Neuronal stem cell (in vitro differentiated cells): ENCODE measurements around the gene PGM1.
"Not testable (repeated sequence)": the region's sequence is repeated elsewhere in the genome, so short reads cannot be mapped to it uniquely, and the experiment has no call there.

Experiments
- DNase-seq: peaks from one replicate; pipeline ENCODE4 v3.0.0-alpha.2; 2013; ENCODE audit warnings: low spot score
- H2AFZ ChIP-seq: one replicate; pipeline ENCODE4 v1.6.1; 2013; ENCODE audit warnings: mild to moderate bottlenecking, low read length, inconsistent platforms
- H2AK5ac ChIP-seq: 2 replicates; pipeline ENCODE4 v1.6.1; 2013; ENCODE audit warnings: low read depth, mild to moderate bottlenecking, inconsistent platforms, low read length, moderate library complexity, mixed read lengths
- H2BK120ac ChIP-seq: 2 replicates; pipeline ENCODE4 v1.6.1; 2013; ENCODE audit warnings: low read depth, mild to moderate bottlenecking, inconsistent platforms, low read length, moderate library complexity, mixed read lengths
- H2BK12ac ChIP-seq: one replicate; pipeline ENCODE4 v1.6.1; 2013; ENCODE audit warnings: low read length, inconsistent platforms
- H2BK15ac ChIP-seq: 2 replicates; pipeline ENCODE4 v1.6.1; 2013; ENCODE audit warnings: mild to moderate bottlenecking, low read length, inconsistent platforms, mixed read lengths
- H2BK5ac ChIP-seq: one replicate; pipeline ENCODE4 v1.6.1; 2013; ENCODE audit warnings: inconsistent platforms, mild to moderate bottlenecking, low read length, moderate library complexity
- H3K14ac ChIP-seq: one replicate; pipeline ENCODE4 v1.6.1; 2013; ENCODE audit warnings: low read length, inconsistent platforms
- H3K18ac ChIP-seq: 2 replicates; pipeline ENCODE4 v1.6.1; 2013; ENCODE audit warnings: low read length, inconsistent platforms
- H3K23ac ChIP-seq: 2 replicates; pipeline ENCODE4 v1.6.1; 2013; ENCODE audit warnings: low read depth, mild to moderate bottlenecking, mixed read lengths, low read length, inconsistent platforms; ENCODE audit not compliant: poor library complexity
- H3K27ac ChIP-seq: replicated peaks from 3 replicates; pipeline ENCODE4 v1.5.1; 2013; ENCODE audit warnings: low read length, inconsistent platforms
- H3K27me3 ChIP-seq, 3 experiments: 2 replicates each; pipeline ENCODE4 v1.6.1; 2013; ENCODE audit warnings: low read length in 3 of 3, mild to moderate bottlenecking in 2 of 3, inconsistent platforms in 1 of 3, low read depth in 1 of 3, mixed read lengths in 1 of 3, moderate library complexity in 1 of 3; ENCODE audit not compliant: control insufficient read depth in 3 of 3, insufficient read depth in 3 of 3
- H3K36me3 ChIP-seq, 2 donors: replicated peaks in 1 of 2; 2 replicates each; pipeline ENCODE4 v1.6.1; 2013; ENCODE audit warnings: low read length in 2 of 2; ENCODE audit not compliant: control insufficient read depth in 2 of 2, insufficient read depth in 2 of 2
- H3K4ac ChIP-seq: 2 replicates; pipeline ENCODE4 v1.6.1; 2013; ENCODE audit warnings: inconsistent platforms, mild to moderate bottlenecking, low read length, moderate library complexity
- H3K4me1 ChIP-seq, 2 donors: 1 replicate in 1 of 2; 2 replicates in 1 of 2; pipeline ENCODE4 v1.6.1; 2013; ENCODE audit warnings: low read length in 2 of 2, low read depth in 1 of 2; ENCODE audit not compliant: control insufficient read depth in 2 of 2, insufficient read depth in 1 of 2
- H3K4me2 ChIP-seq: one replicate; pipeline ENCODE4 v1.6.1; 2013; ENCODE audit warnings: mild to moderate bottlenecking, low read length, inconsistent platforms; ENCODE audit not compliant: insufficient read depth, poor library complexity, severe bottlenecking
- H3K4me3 ChIP-seq, 2 donors: 2 replicates each; pipeline ENCODE4 v1.5.1; 2013; ENCODE audit warnings: low read length in 2 of 2, mild to moderate bottlenecking in 2 of 2, inconsistent platforms in 1 of 2, moderate library complexity in 1 of 2
- H3K79me1 ChIP-seq: one replicate; pipeline ENCODE4 v1.6.1; 2013; ENCODE audit warnings: low read depth, mild to moderate bottlenecking, inconsistent platforms, low read length, moderate library complexity
- H3K9ac ChIP-seq: one replicate; pipeline ENCODE4 v1.6.1; 2013; ENCODE audit warnings: mild to moderate bottlenecking, low read depth, low read length, inconsistent platforms; ENCODE audit not compliant: poor library complexity
- H3K9me3 ChIP-seq, 2 donors: replicated peaks in 1 of 2; 2 replicates each; pipeline versions ENCODE3 to v1.6.1; 2013; ENCODE audit warnings: low read length in 2 of 2, mild to moderate bottlenecking in 2 of 2, inconsistent platforms in 1 of 2, low read depth in 1 of 2, mixed read lengths in 1 of 2, moderate library complexity in 1 of 2; ENCODE audit not compliant: control insufficient read depth in 2 of 2, insufficient read depth in 1 of 2
- H4K8ac ChIP-seq: one replicate; pipeline ENCODE4 v1.6.1; 2013; ENCODE audit warnings: low read depth, mild to moderate bottlenecking, inconsistent platforms, low read length, moderate library complexity
- H4K91ac ChIP-seq: one replicate; pipeline ENCODE4 v1.6.1; 2013; ENCODE audit warnings: low read length, low read depth, mild to moderate bottlenecking, inconsistent platforms; ENCODE audit not compliant: poor library complexity
- WGBS, 2 donors: extraction: QIAGEN DNeasy Blood & Tissue Kit; methylation state at CpG; one replicate each; pipeline ENCODE4 v1.1.7; 2013; ENCODE audit warnings: missing lambda C conversion rate in 2 of 2, mixed read lengths in 1 of 2; ENCODE audit not compliant: insufficient read length in 2 of 2, insufficient replicate concordance in 1 of 2; ENCODE audit errors: extremely low coverage in 2 of 2; 5-methylcytosine and 5-hydroxymethylcytosine counted together

PGM1 gene

DNA sequence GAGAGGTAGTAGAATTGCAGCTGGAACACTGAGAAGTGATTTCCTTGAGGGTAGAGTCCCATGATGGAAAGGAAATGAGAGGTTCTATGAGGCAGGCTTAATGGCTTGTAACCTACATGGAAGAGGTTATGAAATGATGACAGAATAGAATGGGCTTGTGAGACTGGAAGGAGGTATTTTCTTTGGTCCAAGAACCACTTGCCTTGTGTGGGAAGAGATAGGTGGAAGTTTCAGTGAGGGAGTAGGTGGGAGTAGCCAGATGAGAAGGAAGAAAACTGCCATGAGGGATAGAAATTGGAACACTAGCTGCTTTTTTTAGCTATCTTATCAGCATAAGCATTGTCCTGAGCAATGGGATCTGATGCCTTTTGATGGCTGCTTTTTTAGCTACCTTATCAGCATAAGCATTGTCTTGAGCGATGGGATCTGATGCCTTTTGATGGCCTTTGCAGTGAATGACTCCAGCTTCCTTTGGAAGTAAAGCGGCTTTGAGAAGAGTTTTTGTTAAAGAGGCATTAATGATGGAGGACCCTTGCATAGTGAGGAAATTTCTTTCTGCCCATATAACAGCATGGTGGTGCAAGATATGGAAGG, 18.9 kb upstream of the PGM1 start:
- not testable (repeated sequence) for H3K23ac ChIP-seq, H3K36me3 ChIP-seq, H3K14ac ChIP-seq, H2AFZ ChIP-seq, H2AK5ac ChIP-seq, H3K27ac ChIP-seq, H2BK5ac ChIP-seq, H3K4me3 ChIP-seq, H3K27me3 ChIP-seq, H3K4me1 ChIP-seq, H3K4me2 ChIP-seq, H3K9me3 ChIP-seq, DNase-seq, H3K79me1 ChIP-seq, H4K91ac ChIP-seq, H2BK120ac ChIP-seq, H3K9ac ChIP-seq, H3K4ac ChIP-seq, H3K18ac ChIP-seq, H4K8ac ChIP-seq, H2BK15ac ChIP-seq, H2BK12ac ChIP-seq
- WGBS, 2 donors: no CpG with 5 or more reads among the region's 2 CpGs

DNA sequence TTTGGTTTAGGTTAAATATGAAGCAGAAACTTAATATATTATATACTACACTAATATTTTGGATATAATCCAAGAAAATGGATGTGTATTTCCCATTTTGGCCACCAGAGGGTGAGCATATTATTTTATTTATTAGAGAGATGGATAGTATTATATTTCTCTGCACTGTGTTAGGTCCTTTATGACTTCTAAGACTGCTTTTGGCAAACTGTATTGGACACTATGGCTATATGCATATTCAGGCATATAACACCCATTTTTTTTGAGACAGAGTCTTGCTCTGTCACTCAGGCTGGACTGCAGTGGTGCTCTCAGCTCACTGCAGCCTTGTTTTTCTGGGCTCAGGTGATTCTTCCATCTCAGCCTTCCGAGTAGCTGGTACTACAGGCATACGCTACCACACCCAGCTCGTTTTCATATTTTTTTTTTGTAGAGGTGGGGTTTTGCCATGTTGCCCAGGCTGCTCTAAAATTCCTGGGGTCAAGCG, 17.8 kb upstream of the PGM1 start:
- H3K4me2 ChIP-seq: no peak overlapping the region
- H3K79me1 ChIP-seq: no peaks in the 10 kb centered on the region
- WGBS, 2 donors: no CpG with 5 or more reads among the region's 4 CpGs
- no peak overlapping the region for H3K23ac ChIP-seq
- H3K27me3 ChIP-seq: no peaks in the 10 kb centered on the region
- H3K4ac ChIP-seq: no peak overlapping the region
- no peak overlapping the region for H3K4me3 ChIP-seq
- H2BK120ac ChIP-seq: no peak overlapping the region
- DNase-seq: peak; percentile 2
- no peaks in the 10 kb centered on the region for H3K36me3 ChIP-seq
- H4K91ac ChIP-seq: no peak overlapping the region
- H3K14ac ChIP-seq: no peak overlapping the region
- H2AK5ac ChIP-seq: no peak overlapping the region
- no peak overlapping the region for H2BK5ac ChIP-seq
- no peaks in the 10 kb centered on the region for H3K9me3 ChIP-seq
- H3K4me1 ChIP-seq: peaks cover 5 to 6% of the 10 kb centered on the region in 2 donors
- H3K18ac ChIP-seq: no peak overlapping the region
- H3K27ac ChIP-seq: no peak overlapping the region
- H2AFZ ChIP-seq: no peak overlapping the region
- no peak overlapping the region for H3K9ac ChIP-seq
- no peak overlapping the region for H2BK15ac ChIP-seq
- no peak overlapping the region for H2BK12ac ChIP-seq
- H4K8ac ChIP-seq: no peak overlapping the region

DNA sequence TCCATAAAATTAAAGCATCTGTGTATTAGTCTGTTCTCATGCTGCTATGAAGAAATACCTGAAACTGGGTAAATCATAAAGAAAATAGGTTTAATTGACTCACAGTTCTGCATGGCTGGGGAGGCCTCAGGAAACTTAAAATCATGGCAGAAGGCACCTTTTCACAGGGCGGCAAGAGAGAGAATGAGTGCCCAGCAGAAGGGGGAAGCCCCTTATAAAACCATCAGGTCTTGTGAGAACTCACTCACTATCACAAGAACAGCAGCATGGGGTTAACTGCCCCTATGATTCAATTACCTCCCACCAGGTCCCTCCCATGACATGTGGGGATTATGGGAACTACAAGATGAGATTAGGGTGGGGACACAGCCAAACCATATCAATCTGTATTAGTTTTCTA, 6.9 kb upstream of the PGM1 start:
- H2AFZ ChIP-seq, H2BK5ac ChIP-seq, H3K27ac ChIP-seq, DNase-seq, H3K9ac ChIP-seq, H3K79me1 ChIP-seq, H4K8ac ChIP-seq, H3K23ac ChIP-seq, H3K14ac ChIP-seq, H3K4me1 ChIP-seq, H3K4me2 ChIP-seq, H2BK120ac ChIP-seq, H3K36me3 ChIP-seq, H3K4me3 ChIP-seq, H3K27me3 ChIP-seq, H2BK15ac ChIP-seq, H3K18ac ChIP-seq, H2AK5ac ChIP-seq, H3K4ac ChIP-seq, H4K91ac ChIP-seq, H2BK12ac ChIP-seq, H3K9me3 ChIP-seq: not testable (repeated sequence)
- no CpG with 5 or more reads among the region's 1 CpG for WGBS, 2 donors

DNA sequence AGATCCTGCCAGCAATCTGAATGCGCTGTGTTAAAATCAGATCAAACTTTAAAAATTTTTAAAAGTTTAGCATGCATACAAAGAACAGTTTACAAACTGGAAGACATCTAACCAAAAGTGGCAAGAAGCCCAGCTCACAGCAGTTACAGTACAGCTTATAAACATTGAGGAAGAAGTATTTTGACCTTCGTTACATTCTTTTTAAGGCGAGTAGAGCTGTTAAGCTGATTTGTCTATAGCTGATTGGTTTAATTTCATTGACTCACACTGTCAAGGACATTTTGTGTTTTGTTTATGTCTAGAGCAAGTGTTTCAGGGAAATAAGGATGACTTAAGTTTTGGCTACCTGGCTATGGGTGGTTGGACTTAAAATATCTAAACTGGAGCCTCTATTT, 3.0 kb upstream of the PGM1 start:
- no CpG with 5 or more reads among the region's 3 CpGs for WGBS, 2 donors
- H3K4me3 ChIP-seq: no peak overlapping the region
- no peak overlapping the region for H3K14ac ChIP-seq
- no peak overlapping the region for H2BK12ac ChIP-seq
- H3K9ac ChIP-seq: no peak overlapping the region
- H3K27me3 ChIP-seq: peaks cover 0 to 17% (median 0%) of the 10 kb centered on the region in 3 experiments
- no peak overlapping the region for H3K27ac ChIP-seq
- H3K4me2 ChIP-seq: no peak overlapping the region
- H2AK5ac ChIP-seq: no peak overlapping the region
- H3K4ac ChIP-seq: no peak overlapping the region
- no peaks in the 10 kb centered on the region for H3K9me3 ChIP-seq
- H2BK5ac ChIP-seq: no peak overlapping the region
- H2BK15ac ChIP-seq: no peak overlapping the region
- DNase-seq: no peak
- no peak overlapping the region for H2AFZ ChIP-seq
- no peaks in the 10 kb centered on the region for H3K36me3 ChIP-seq
- H4K8ac ChIP-seq: no peak overlapping the region
- no peak overlapping the region for H4K91ac ChIP-seq
- H2BK120ac ChIP-seq: no peak overlapping the region
- H3K18ac ChIP-seq: no peak overlapping the region
- H3K79me1 ChIP-seq: peaks cover 2% of the 10 kb centered on the region
- peaks cover 4% of the 10 kb centered on the region in 2 donors for H3K4me1 ChIP-seq
- no peak overlapping the region for H3K23ac ChIP-seq
